GM06990 (cell line): ENCODE measurements around the gene PSMG4.

Experiments used
- DNase-seq: peaks from one replicate; pipeline ENCODE4 v3.0.0-alpha.2; 2011; ENCODE audit not compliant: insufficient read length; ENCODE audit errors: extremely low read depth
- H3K27me3 ChIP-seq: replicated peaks from 2 replicates; pipeline ENCODE4 v1.6.0; 2011; ENCODE audit warnings: low read length; ENCODE audit not compliant: control insufficient read depth, insufficient read depth
- H3K36me3 ChIP-seq: 2 replicates; pipeline ENCODE4 v1.5.1; 2011; ENCODE audit warnings: low read length; ENCODE audit not compliant: control insufficient read depth, insufficient read depth
- H3K4me3 ChIP-seq: replicated peaks from 2 replicates; pipeline ENCODE4 v1.5.1; 2011; ENCODE audit warnings: low read depth, mild to moderate bottlenecking, control low read depth, low read length
- TF ChIP-seq, protein P1 (sequence below): IDR thresholded peaks from 2 replicates; pipeline ENCODE4 v1.5.1; 2011; ENCODE audit warnings: low read length, control low read depth, mild to moderate bottlenecking, inconsistent platforms; ENCODE audit not compliant: insufficient read depth, poor library complexity, severe bottlenecking

PSMG4 gene

DNA sequence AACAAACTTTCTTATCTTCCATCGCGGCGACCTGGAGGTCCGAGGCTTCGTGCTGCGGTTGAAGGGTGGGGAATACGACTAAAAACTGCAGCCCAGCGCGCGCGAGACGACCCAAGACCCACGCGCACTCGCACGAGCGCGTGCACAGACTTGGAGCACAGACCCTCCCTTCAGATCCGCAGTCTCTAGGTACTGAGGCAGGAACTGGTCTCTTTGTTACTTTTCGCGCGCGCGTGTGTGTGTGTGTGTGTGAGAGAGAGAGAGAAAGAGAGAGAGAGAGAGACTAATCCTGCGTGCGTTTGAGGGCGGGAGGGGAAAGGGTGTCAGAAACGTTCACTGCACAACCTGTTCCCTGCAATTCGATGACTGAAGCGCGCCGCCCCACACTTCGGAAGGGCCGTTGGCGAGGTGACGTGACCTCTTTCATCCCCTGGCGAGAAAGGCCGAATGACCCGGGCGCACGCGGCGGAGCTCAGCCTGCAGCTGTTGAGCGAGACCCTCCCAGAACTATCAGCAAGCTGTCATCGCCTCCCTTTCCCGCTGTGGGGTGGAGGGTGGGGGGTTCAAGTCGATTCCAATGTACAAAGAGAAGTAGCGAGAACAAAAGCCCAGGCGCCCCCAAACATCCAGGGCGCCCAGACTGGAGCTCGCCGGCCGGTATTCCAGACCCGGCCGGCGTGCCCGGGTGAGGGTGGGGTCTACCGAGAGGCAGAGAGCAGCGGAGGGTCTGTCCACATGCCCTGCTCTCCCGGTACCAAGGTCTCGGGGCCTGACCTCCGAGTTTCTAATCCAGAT is 29.8 kb upstream of the PSMG4 start:
- Histone ChIP-seq H3K4me3 (peak overlapping the region; percentile 52), H3K27me3 (peaks cover 13% of the 10 kb centered on the region), H3K36me3 (no peaks in the 10 kb centered on the region)
- DNase-seq, result peak; percentile 71
- TF ChIP-seq, protein P1, sequence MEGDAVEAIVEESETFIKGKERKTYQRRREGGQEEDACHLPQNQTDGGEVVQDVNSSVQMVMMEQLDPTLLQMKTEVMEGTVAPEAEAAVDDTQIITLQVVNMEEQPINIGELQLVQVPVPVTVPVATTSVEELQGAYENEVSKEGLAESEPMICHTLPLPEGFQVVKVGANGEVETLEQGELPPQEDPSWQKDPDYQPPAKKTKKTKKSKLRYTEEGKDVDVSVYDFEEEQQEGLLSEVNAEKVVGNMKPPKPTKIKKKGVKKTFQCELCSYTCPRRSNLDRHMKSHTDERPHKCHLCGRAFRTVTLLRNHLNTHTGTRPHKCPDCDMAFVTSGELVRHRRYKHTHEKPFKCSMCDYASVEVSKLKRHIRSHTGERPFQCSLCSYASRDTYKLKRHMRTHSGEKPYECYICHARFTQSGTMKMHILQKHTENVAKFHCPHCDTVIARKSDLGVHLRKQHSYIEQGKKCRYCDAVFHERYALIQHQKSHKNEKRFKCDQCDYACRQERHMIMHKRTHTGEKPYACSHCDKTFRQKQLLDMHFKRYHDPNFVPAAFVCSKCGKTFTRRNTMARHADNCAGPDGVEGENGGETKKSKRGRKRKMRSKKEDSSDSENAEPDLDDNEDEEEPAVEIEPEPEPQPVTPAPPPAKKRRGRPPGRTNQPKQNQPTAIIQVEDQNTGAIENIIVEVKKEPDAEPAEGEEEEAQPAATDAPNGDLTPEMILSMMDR, result no peak

GRCh38 chr6:3229566-3230178 is 29.1 kb upstream of the PSMG4 start:
- TF ChIP-seq, protein P1, result peak; percentile 35
- peak; percentile 69 for DNase-seq
- Histone ChIP-seq H3K36me3 (no peaks in the 10 kb centered on the region), H3K4me3 (no peak overlapping the region), H3K27me3 (peaks cover 13% of the 10 kb centered on the region)

DNA sequence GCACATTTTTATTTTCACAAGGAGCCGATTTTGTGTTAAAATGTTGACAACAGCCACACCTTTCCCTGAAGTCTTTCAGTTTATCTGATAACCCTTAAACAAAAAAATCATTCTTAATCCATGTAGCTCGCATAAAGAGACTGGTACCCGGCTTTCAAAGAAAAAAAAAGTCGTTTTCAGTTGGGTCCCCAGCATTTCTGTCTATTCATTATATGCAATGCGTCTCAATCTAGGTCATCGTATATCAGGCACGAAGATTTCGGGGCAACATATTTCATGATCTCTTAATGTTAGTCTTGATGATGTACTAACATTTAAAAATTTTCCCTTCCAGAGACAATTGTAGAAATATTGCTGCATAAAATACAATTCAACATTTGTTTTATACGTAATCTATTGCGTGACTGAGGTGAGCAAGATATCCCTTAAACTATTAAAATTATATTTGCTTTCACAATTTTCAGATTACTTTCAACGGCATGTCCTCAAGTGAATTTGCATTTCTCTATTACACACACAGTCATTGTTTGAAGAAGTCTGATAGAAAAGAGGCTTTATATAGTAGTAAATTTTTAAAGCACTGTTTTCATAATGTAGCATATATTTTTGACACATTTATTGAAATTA is 28.4 kb upstream of the PSMG4 start:
- no peak overlapping the region for H3K4me3 ChIP-seq
- no peak for DNase-seq

DNA sequence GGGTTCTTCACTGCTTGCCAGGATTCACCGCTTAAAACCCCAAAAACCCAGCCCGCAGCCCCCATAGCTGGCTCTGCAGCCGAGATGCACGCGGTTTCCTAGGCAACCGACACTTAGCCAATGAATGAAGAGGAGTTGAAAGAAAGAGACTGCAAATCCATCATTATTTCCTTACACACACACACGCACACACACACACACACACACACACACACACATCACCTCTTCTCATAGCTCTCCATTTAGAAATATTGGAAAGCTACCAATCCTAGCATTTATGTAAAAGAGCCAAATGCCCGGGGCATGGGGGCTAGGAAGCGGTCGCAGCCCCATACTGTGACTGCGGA is 27.9 kb upstream of the PSMG4 start:
- no peak overlapping the region for H3K4me3 ChIP-seq
- TF ChIP-seq, protein P1, result no peak
- DNase-seq, result no peak
- no peaks in the 10 kb centered on the region for H3K36me3 ChIP-seq
- H3K27me3 ChIP-seq, result peaks cover 13% of the 10 kb centered on the region

More for the DNA sequence above, 28.4 kb upstream of the PSMG4 start:
- Histone ChIP-seq H3K27me3 (peaks cover 13% of the 10 kb centered on the region), H3K36me3 (no peaks in the 10 kb centered on the region)
- TF ChIP-seq, protein P1, result no peak

- Histone ChIP-seq H3K27me3 (peaks cover 11% of the 10 kb centered on the region), H3K4me3 (no peak overlapping the region), H3K36me3 (no peaks in the 10 kb centered on the region)
- TF ChIP-seq, protein P1, result no peak
- DNase-seq, result no peak
Observed at GRCh38 chr6:3231247-3232016, 27.3 kb upstream of the PSMG4 start.
